ENCODE results near the gene KHDC3L.

DNA sequence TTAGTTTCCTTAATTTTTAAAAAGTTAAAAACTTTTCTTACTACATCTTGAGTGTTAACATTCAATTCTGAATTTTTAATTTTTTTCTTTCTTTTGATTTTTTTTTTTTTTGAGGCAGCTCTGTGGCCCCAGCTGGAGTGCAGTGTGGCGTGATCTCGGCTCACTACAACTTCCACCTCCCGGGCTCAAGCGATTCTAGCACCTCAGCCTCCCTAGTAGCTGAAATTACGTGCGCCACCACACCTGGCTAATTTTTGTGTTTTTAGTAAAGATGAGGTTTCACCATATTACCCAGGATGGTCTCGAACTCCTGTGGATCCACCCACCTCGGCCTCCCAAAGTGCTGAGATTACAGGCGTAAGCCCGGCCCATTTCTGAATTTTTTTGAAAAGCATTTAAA is 33.4 kb downstream of the KHDC3L start:
- TF ChIP-seq POLR2A (IDR thresholded peaks at IDR 0.05) (no peak), CTCF (IDR thresholded peaks at IDR 0.05) (no peak)

Measured in right lobe of liver (tissue), 4 donors.